Esophagus squamous epithelium (tissue), 4 donors: Measurements from ENCODE around the gene C2.

Experiments
- CTCF ChIP-seq, 6 experiments: fragments of 450-650 bp in 4 of 6; fragments of 200-600 bp in 2 of 6; sonication (generic) in 2 of 6; IDR thresholded peaks; one replicate each; pipeline ENCODE4 v1.5.1; 2016 to 2019; ENCODE audit warnings: antibody characterized with exemption in 6 of 6, mild to moderate bottlenecking in 4 of 6, moderate library complexity in 4 of 6
- POLR2A ChIP-seq, 4 donors: fragments of 450-650 bp; IDR thresholded peaks; one replicate each; pipeline ENCODE4 v1.6.1; 2017; ENCODE audit warnings: antibody characterized with exemption in 4 of 4, mild to moderate bottlenecking in 4 of 4, moderate library complexity in 3 of 4

- TF ChIP-seq CTCF (IDR thresholded peaks at IDR 0.05) (peak in 1 of 6 experiments; percentile 16), POLR2A (IDR thresholded peaks at IDR 0.05) (peak in 2 of 4 donors; percentile 28 to 61)
Measured at GRCh38 chr6:31901953-31902643, 25.4 kb upstream of the C2 start, which contains the start of gene ZBTB12.
